Mesodermal cell (in vitro differentiated cells): ENCODE data around the gene TOMM70.
"Not testable (repeated sequence)": the region's sequence is repeated elsewhere in the genome, so short reads cannot be mapped to it uniquely, and the experiment has no call there.

Source experiments
- H3K27ac ChIP-seq: 2 replicates; pipeline ENCODE4 v1.7.0; 2013; ENCODE audit warnings: mild to moderate bottlenecking, low read depth, low read length, moderate library complexity; ENCODE audit not compliant: severe bottlenecking
- H3K36me3 ChIP-seq: 2 replicates; pipeline ENCODE4 v1.7.1; 2013; ENCODE audit warnings: mild to moderate bottlenecking, low read length, moderate library complexity; ENCODE audit not compliant: control insufficient read depth, insufficient read depth
- H3K4me1 ChIP-seq: one replicate; pipeline ENCODE4 v1.7.1; 2013; ENCODE audit warnings: mild to moderate bottlenecking, low read length; ENCODE audit not compliant: insufficient read depth, control insufficient read depth, poor library complexity, severe bottlenecking
- H3K4me3 ChIP-seq: 2 replicates; pipeline ENCODE4 v1.7.0; 2013; ENCODE audit warnings: low read length, control low read depth, mild to moderate bottlenecking; ENCODE audit not compliant: insufficient read depth, poor library complexity, severe bottlenecking; ENCODE audit errors: extremely low read depth
- H3K9me3 ChIP-seq: 2 replicates; pipeline ENCODE4 v1.7.1; 2013; ENCODE audit warnings: mild to moderate bottlenecking, low read length, moderate library complexity; ENCODE audit not compliant: control insufficient read depth
- WGBS, 2 experiments: methylation state at CpG; one replicate each; pipeline ENCODE4 v1.1.5; 2013; ENCODE audit warnings: missing lambda C conversion rate in 2 of 2; ENCODE audit not compliant: insufficient coverage in 2 of 2; 5-methylcytosine and 5-hydroxymethylcytosine counted together

The TOMM70 gene

GRCh38 chr3:100338911-100339310 is 62.0 kb downstream of the TOMM70 start:
- no peaks in the 10 kb centered on the region for H3K9me3 ChIP-seq
- 96% methylated on average over 10 of the region's 10 CpGs for WGBS, 2 experiments
- H3K36me3 ChIP-seq = peaks cover 33% of the 10 kb centered on the region
- no peak overlapping the region for H3K4me3 ChIP-seq
- H3K4me1 ChIP-seq = peaks cover 4% of the 10 kb centered on the region
- no peak overlapping the region for H3K27ac ChIP-seq

- 84 to 94% methylated on average over 7 to 8 of the region's 10 CpGs for WGBS, 2 experiments
- H3K4me3 ChIP-seq, H3K9me3 ChIP-seq, H3K4me1 ChIP-seq, H3K27ac ChIP-seq: not testable (repeated sequence)
- H3K36me3 ChIP-seq = peaks cover 27% of the 10 kb centered on the region
Measured at GRCh38 chr3:100336229-100336628, 64.7 kb downstream of the TOMM70 start.

- Histone ChIP-seq H3K36me3 (peaks cover 20% of the 10 kb centered on the region), H3K27ac (no peak overlapping the region), H3K4me1 (peaks cover 4% of the 10 kb centered on the region), H3K9me3 (no peaks in the 10 kb centered on the region), H3K4me3 (peak overlapping the region; percentile 50)
- WGBS, 2 experiments = 82 to 88% methylated on average over 9 of the region's 14 CpGs
Measured at GRCh38 chr3:100335434-100335833, 65.5 kb downstream of the TOMM70 start.

- H3K36me3 ChIP-seq = peaks cover 13% of the 10 kb centered on the region
- H3K4me1 ChIP-seq = peaks cover 4% of the 10 kb centered on the region
- no peaks in the 10 kb centered on the region for H3K9me3 ChIP-seq
- whole genome bisulfite sequencing, 2 experiments = 1 to 3% methylated on average over 60 to 61 of the region's 77 CpGs
- H3K4me3 ChIP-seq = peak within 1 kb of the TSS; percentile 50
- H3K27ac ChIP-seq = peak within 1 kb of the TSS; percentile 49
Measured at GRCh38 chr3:100334488-100335351, 66.2 kb downstream of the TOMM70 start, which contains the start of gene NIT2. Gene NIT2 (plus strand): TSS chr3:100334757. CDS start chr3:100334792, 35 bp downstream.

GRCh38 chr3:100333970-100334487 is 66.9 kb downstream of the TOMM70 start:
- Histone ChIP-seq H3K36me3 (peaks cover 6% of the 10 kb centered on the region), H3K4me1 (peaks cover 4% of the 10 kb centered on the region), H3K9me3 (no peaks in the 10 kb centered on the region), H3K4me3 (peak overlapping the region; percentile 50), H3K27ac (peak overlapping the region; percentile 2)
- 42 to 54% methylated on average over 12 to 14 of the region's 14 CpGs for WGBS, 2 experiments

GRCh38 chr3:100333051-100333450 is 67.8 kb downstream of the TOMM70 start:
- Histone ChIP-seq H3K4me1 (peaks cover 4% of the 10 kb centered on the region), H3K9me3 (no peaks in the 10 kb centered on the region), H3K36me3 (no peaks in the 10 kb centered on the region), H3K27ac (no peak overlapping the region), H3K4me3 (no peak overlapping the region)

- Histone ChIP-seq H3K36me3 (peaks cover 9% of the 10 kb centered on the region), H3K9me3 (peaks cover 9% of the 10 kb centered on the region), H3K4me3 (no peak overlapping the region), H3K4me1 (peaks cover 4% of the 10 kb centered on the region), H3K27ac (no peak overlapping the region)
- 91 to 92% methylated on average over 2 to 3 of the region's 4 CpGs for WGBS, 2 experiments
Measured at GRCh38 chr3:100331660-100332059, 69.2 kb downstream of the TOMM70 start.

GRCh38 chr3:100330651-100331050 is 70.2 kb downstream of the TOMM70 start:
- no peak overlapping the region for H3K27ac ChIP-seq
- H3K9me3 ChIP-seq = peaks cover 9% of the 10 kb centered on the region
- WGBS, 2 experiments = 92 to 94% methylated on average over 2 to 4 of the region's 5 CpGs

GRCh38 chr3:100329800-100330489 is 70.9 kb downstream of the TOMM70 start:
- Histone ChIP-seq H3K9me3 (peaks cover 9% of the 10 kb centered on the region), H3K36me3 (peaks cover 22% of the 10 kb centered on the region), H3K4me3 (no peak overlapping the region), H3K27ac (no peak overlapping the region), H3K4me1 (no peaks in the 10 kb centered on the region)
- 94 to 100% methylated on average over 1 to 3 of the region's 4 CpGs for WGBS, 2 experiments

More at GRCh38 chr3:100330651-100331050, 70.2 kb downstream of the TOMM70 start:
- Histone ChIP-seq H3K4me1 (peaks cover 2% of the 10 kb centered on the region), H3K36me3 (peaks cover 19% of the 10 kb centered on the region), H3K4me3 (no peak overlapping the region)

- H3K9me3 ChIP-seq, H3K4me3 ChIP-seq, H3K4me1 ChIP-seq, H3K27ac ChIP-seq: not testable (repeated sequence)
- peaks cover 24% of the 10 kb centered on the region for H3K36me3 ChIP-seq
- WGBS, 2 experiments = 87 to 100% methylated on average over 2 to 4 of the region's 5 CpGs
Measured at GRCh38 chr3:100327377-100327776, 73.5 kb downstream of the TOMM70 start.
